OCI-LY1 (cell line): ENCODE results near the gene HDAC7.

Experiments used
- H2AFZ ChIP-seq: fragments of 200-600 bp; sonication (generic), shearing (Covaris generic); 2 replicates; pipeline ENCODE4 v1.6.0; 2014; ENCODE audit warnings: antibody characterized with exemption, mild to moderate bottlenecking, low read length
- H3F3A ChIP-seq: fragments of 200-600 bp; sonication (generic), shearing (Covaris generic); 2 replicates; pipeline ENCODE4 v1.6.0; 2014; ENCODE audit warnings: mild to moderate bottlenecking, antibody characterized with exemption, low read length, moderate library complexity; ENCODE audit not compliant: insufficient read depth
- H3K27ac ChIP-seq: fragments of 200-600 bp; sonication (generic); 2 replicates; pipeline ENCODE4 v1.5.1; 2014; ENCODE audit warnings: low read length, mixed run types, mild to moderate bottlenecking, low read depth; ENCODE audit not compliant: poor library complexity, severe bottlenecking
- H3K27me3 ChIP-seq: fragments of 200-600 bp; sonication (generic); 2 replicates; pipeline ENCODE4 v1.6.0; 2014; ENCODE audit warnings: antibody characterized with exemption, mild to moderate bottlenecking, low read length, moderate library complexity; ENCODE audit not compliant: insufficient read depth
- H3K36me3 ChIP-seq: fragments of 200-600 bp; sonication (generic); 2 replicates; pipeline ENCODE4 v1.6.1; 2014; ENCODE audit warnings: mild to moderate bottlenecking, antibody characterized with exemption, low read length, moderate library complexity, mixed read lengths; ENCODE audit not compliant: insufficient read depth
- H3K4me1 ChIP-seq: fragments of 200-600 bp; sonication (generic); 2 replicates; pipeline ENCODE4 v1.5.1; 2014; ENCODE audit warnings: mild to moderate bottlenecking, low read length, moderate library complexity; ENCODE audit not compliant: insufficient read depth, severe bottlenecking
- H3K4me2 ChIP-seq: fragments of 200-600 bp; sonication (generic), shearing (Covaris generic); 2 replicates; pipeline ENCODE4 v1.6.1; 2014; ENCODE audit warnings: low read length
- H3K4me3 ChIP-seq: fragments of 200-600 bp; sonication (generic); 2 replicates; pipeline ENCODE4 v1.5.1; 2014; ENCODE audit warnings: low read length, low read depth, mild to moderate bottlenecking, mixed read lengths; ENCODE audit not compliant: poor library complexity, severe bottlenecking
- H3K79me2 ChIP-seq: fragments of 200-600 bp; shearing (Covaris generic); 2 replicates; pipeline ENCODE4 v1.6.1; 2016; ENCODE audit warnings: mixed run types, low read length, mixed read lengths; ENCODE audit not compliant: insufficient read depth
- H3K9ac ChIP-seq: fragments of 200-600 bp; sonication (generic), shearing (Covaris generic); 2 replicates; pipeline ENCODE4 v1.6.1; 2014; ENCODE audit warnings: mild to moderate bottlenecking, low read length, mixed read lengths
- H3K9me2 ChIP-seq: fragments of 200-600 bp; sonication (generic), shearing (Covaris generic); 2 replicates; pipeline ENCODE4 v1.6.1; 2014; ENCODE audit warnings: low read depth, mild to moderate bottlenecking, low read length, mixed read lengths
- H3K9me3 ChIP-seq: fragments of 200-600 bp; shearing (Covaris generic); 2 replicates; pipeline ENCODE4 v1.6.1; 2014; ENCODE audit warnings: low read length, mixed read lengths
- H4K20me1 ChIP-seq: fragments of 200-600 bp; sonication (generic), shearing (Covaris generic); 2 replicates; pipeline ENCODE4 v1.6.0; 2016; ENCODE audit warnings: mild to moderate bottlenecking, low read length; ENCODE audit not compliant: insufficient read depth
- CTCF ChIP-seq: fragments of 200-600 bp; sonication (generic), shearing (Covaris generic); IDR thresholded peaks from 2 replicates; pipeline ENCODE4 v1.5.1; 2017; ENCODE audit warnings: mild to moderate bottlenecking, antibody characterized with exemption, low read length, moderate library complexity, mixed read lengths
- EZH2 ChIP-seq: fragments of 200-600 bp; sonication (generic), shearing (Covaris generic); IDR thresholded peaks from 2 replicates; pipeline ENCODE4 v1.8.0; 2017; ENCODE audit warnings: borderline replicate concordance, mixed run types, mild to moderate bottlenecking, antibody characterized with exemption, low read length, moderate library complexity, mixed read lengths

HDAC7 gene

GRCh38 chr12:47800582-47800981 is 19.1 kb downstream of the HDAC7 start:
- Histone ChIP-seq H3K9ac (no peak overlapping the region), H3K4me2 (no peak overlapping the region), H3K79me2 (0 out of 2 replicates have a peak, but pooled peaks cover 3% of the 10 kb centered on the region)

GRCh38 chr12:47799357-47799955 is 20.2 kb downstream of the HDAC7 start:
- no peak overlapping the region for H3K9ac ChIP-seq
- peaks cover 43% of the 10 kb centered on the region for H3K4me1 ChIP-seq
- no peak overlapping the region for H3K4me2 ChIP-seq
- no peaks in the 10 kb centered on the region for H3F3A ChIP-seq
- H3K27ac ChIP-seq = peak overlapping the region; percentile 34
- H4K20me1 ChIP-seq = no peaks in the 10 kb centered on the region
- H3K9me2 ChIP-seq = no peaks in the 10 kb centered on the region
- H3K9me3 ChIP-seq = no peaks in the 10 kb centered on the region
- no peaks in the 10 kb centered on the region for H3K79me2 ChIP-seq
- no peak overlapping the region for H3K4me3 ChIP-seq
- no peak for TF ChIP-seq EZH2
- TF ChIP-seq CTCF = no peak
- H3K27me3 ChIP-seq = no peaks in the 10 kb centered on the region
- H3K36me3 ChIP-seq = peaks cover 55% of the 10 kb centered on the region
- no peak overlapping the region for H2AFZ ChIP-seq

More at GRCh38 chr12:47800582-47800981, 19.1 kb downstream of the HDAC7 start:
- no peaks in the 10 kb centered on the region for H3K27me3 ChIP-seq
- no peaks in the 10 kb centered on the region for H3K9me2 ChIP-seq
- no peaks in the 10 kb centered on the region for H3K9me3 ChIP-seq
- TF ChIP-seq EZH2 (no peak), CTCF (no peak)
- peaks cover 55% of the 10 kb centered on the region for H3K36me3 ChIP-seq
- H3K4me3 ChIP-seq = no peak overlapping the region
- no peak overlapping the region for H2AFZ ChIP-seq
- no peak overlapping the region for H3K27ac ChIP-seq
- no peaks in the 10 kb centered on the region for H3F3A ChIP-seq
- H4K20me1 ChIP-seq = no peaks in the 10 kb centered on the region
- peaks cover 54% of the 10 kb centered on the region for H3K4me1 ChIP-seq

GRCh38 chr12:47798382-47798948 is 21.2 kb downstream of the HDAC7 start:
- H3K4me3 ChIP-seq = no peak overlapping the region
- no peaks in the 10 kb centered on the region for H3K9me2 ChIP-seq
- no peak overlapping the region for H2AFZ ChIP-seq
- no peaks in the 10 kb centered on the region for H4K20me1 ChIP-seq
- no peaks in the 10 kb centered on the region for H3K9me3 ChIP-seq
- H3K4me1 ChIP-seq = peaks cover 36% of the 10 kb centered on the region
- no peaks in the 10 kb centered on the region for H3K27me3 ChIP-seq
- no peak overlapping the region for H3K4me2 ChIP-seq
- peak overlapping the region; percentile 6 for H3K27ac ChIP-seq
- no peaks in the 10 kb centered on the region for H3F3A ChIP-seq
- no peak for TF ChIP-seq CTCF
- TF ChIP-seq EZH2 = no peak
- H3K9ac ChIP-seq = no peak overlapping the region
- H3K36me3 ChIP-seq = peaks cover 56% of the 10 kb centered on the region
- no peaks in the 10 kb centered on the region for H3K79me2 ChIP-seq
